ENCODE results near the gene GCGR.

GCGR gene

DNA sequence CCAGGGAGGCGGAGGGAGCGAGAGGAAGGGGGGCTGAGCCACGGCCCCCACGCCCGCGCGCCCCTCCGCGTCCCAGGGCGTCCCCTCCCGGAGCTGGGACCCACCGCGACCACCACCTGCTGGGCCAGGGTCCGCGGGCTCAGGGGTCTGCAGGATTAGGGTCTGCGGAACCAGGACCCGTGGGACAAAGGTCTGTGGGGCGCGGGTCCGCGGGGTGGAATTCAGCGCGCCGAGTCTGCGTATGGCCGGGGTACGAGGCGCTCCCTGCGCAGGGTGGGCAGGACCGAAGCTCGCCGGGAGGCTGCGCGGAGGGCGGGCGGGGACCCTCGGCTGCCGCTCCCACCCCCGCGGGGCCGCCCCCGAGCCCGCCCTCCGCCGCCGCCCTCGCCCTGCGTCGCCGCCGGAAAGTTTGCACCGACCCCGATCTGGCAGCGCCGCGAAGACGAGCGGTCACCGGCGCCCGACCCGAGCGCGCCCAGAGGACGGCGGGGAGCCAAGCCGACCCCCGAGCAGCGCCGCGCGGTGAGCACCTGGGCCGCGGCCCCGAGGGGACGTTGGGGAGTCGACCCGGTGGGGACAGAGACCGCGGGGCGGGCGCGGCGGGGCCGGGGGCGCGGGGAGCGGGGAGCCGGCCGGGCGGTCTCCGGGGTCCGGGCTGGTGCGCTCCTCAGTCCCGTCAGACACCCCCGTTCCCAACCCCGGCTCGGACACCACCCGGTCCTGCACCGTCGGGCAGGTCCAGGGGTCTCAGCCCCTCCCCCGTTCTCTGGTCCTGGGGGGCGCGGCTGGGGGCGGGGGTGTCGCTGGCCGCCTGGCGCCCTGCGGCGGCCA, at the start of gene GCGR:
Gene GCGR, plus strand, starts transcription at position 423 of the 831 bp plus-strand sequence. CDS start 4,869 bp downstream, outside the sequence.
- DNase-seq (ENCODE audit: low read depth in 3 of 3, low spot score in 1 of 3) = no peak

DNA sequence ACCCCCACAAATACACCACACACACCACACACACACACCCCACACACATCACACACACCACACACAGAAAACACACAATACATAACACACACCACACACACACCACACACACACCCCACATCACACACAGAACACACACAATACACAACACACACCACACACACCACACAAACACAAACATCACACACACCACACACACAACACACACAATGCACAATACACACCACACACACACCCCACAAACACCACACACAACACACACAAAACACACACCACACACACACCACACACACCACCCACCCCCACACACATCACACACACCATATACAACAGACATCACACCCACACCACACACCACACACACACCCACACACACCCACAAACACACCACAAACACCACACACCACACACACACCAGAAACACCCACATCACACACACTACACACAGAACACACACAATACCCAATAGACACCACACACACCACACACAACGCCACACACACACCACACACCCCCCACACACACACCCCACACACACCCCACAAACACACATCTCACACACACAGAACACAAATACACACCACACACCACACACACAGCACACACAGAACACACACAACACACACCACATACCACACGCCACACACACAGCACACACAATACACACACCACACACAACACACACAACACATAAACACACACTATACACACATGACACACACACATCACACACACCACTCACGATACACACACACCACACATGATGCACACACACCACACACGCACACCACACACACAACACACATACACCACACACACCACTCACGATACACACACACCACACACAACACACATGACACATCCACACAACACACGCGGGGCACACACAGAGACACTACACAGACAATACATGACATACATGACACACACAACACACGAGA, 11.0 kb upstream of the GCGR start:
- no peak for DNase-seq (ENCODE audit: low read depth in 3 of 3, low spot score in 1 of 3)

DNA sequence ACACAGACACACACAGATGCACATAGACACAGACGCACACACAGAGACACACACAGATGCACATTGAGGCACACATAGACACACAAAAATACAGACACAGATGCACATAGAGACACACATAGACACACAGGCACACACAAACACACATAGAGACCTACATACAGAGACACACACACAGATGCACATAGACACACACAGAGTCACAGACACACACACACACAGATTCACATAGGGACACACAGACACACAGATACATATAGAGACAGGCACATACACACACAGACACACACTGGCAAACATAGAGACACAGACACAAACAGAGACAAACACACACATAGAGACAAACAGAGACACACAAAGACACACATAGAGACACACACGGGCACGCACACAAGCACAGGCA, 9.9 kb upstream of the GCGR start:
- DNase-seq (ENCODE audit: low read depth in 3 of 3, low spot score in 1 of 3) = no peak

DNA sequence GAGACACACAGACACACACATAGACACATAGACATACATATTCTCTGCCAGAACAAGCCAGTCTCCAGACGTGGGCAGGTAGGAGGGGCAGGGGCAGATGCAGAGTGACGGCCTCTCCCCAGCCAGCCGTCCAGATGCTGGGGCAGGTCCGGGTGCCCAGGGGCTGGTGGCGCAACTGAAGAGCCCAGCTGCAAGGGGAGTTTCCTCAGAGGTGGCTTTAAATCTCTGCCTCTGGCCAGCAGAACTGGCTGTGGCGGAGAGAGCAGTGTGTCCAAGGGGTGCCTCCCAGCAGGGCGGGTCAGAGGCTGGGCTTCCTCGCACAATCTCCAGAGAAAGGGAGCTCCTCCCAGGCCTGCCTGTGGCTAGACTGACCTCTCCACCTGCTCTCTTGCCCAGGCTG, 9.4 kb upstream of the GCGR start:
- DNase-seq (ENCODE audit: low read depth in 3 of 3, low spot score in 1 of 3) = no peak

DNA sequence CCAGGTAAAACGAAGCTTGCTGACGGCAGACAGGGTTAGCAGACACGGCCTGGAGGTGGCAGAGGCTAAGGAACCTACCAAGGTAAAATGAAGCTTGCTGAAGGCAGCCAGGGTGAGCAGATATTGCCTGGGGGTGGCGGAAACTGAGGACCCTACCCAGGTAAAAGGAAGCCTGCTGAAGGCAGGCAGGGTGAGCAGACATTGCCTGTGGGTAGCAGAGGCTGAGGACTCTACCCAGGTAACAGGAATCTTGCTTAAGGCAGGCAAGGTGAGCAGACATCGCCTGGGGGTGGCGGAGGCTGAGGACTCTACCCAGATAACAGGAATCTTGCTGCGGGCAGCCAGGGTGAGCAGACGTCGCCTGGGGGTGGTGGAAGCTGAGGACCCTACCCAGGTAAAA, 2.6 kb upstream of the GCGR start:
- no peak for DNase-seq (ENCODE audit: low read depth in 3 of 3, low spot score in 1 of 3)

DNA sequence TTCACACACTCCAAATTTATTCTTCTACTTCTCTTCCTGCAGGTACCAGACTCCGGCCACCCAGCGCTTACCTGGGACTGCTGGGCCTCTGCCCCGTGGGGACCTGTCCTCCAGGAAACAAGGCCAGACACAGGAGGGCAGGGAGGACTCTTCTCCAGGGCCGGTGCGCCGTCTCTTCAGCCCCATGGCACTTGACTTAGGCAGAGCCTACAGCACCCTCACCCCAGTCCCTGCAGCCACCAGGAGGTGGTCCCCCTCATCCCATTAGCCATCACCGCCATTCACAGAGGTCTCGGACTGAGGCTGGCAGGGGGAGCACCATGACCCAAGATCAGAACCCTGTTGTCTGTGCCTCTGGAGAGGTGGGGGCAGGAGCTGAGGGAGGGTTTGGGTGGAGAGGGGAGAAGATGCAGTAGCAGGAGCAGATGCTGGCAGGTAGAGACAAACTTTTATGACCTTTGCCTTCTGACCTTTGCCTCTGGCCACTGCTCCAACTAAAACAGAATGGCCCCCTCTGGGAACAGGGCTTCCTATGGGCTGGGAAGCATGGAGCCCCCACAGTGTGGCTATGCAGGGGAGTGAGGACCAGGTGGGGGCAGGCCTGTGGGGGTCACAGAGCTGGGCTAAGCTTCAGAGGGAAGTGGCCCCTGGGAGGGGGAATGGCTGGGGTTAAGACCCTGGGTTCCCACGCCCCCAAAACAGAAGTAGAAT, 1.7 kb upstream of the GCGR start:
- DNase-seq (ENCODE audit: low read depth in 3 of 3, low spot score in 1 of 3) = no peak

DNA sequence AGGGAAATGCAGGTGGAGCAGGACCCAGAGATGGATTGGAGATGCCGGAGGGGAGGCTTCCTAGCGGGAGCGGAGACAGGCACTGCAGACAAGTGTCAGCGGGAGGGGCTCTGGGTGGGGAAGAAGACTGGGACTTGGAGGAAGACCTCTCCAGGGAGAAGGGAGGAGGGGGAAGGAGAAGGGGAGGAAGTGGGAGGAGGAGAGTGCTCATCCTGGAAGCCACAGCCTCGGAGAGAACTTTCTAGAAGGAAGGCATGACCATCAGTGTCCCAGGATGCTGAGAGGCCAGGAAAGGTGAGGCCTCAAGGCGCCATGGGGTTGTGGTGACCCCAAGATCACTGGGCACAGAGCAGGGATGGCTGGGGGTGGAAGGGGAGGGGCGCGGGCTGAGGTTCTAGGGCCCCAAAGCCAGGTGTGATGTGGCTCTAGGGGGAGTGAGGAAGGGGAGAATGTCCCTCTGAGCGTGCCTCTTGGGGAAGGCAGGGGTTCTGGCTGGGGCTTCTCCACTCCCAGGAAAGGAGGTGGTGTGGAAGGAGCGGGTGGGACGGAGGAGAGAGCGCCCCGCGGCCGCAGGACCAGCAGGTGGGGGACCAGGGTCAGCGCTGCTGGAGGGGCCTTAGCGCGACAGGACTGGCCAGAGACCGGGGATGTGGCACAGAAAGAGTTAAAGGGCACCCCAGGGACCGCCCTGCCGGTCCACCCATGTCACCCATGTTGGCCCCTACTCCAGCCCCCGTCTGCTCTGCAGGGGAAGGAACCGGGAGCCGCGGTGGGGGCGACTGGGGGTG, 900 bp upstream of the GCGR start:
- DNase-seq (ENCODE audit: low read depth in 3 of 3, low spot score in 1 of 3) = no peak

DNA sequence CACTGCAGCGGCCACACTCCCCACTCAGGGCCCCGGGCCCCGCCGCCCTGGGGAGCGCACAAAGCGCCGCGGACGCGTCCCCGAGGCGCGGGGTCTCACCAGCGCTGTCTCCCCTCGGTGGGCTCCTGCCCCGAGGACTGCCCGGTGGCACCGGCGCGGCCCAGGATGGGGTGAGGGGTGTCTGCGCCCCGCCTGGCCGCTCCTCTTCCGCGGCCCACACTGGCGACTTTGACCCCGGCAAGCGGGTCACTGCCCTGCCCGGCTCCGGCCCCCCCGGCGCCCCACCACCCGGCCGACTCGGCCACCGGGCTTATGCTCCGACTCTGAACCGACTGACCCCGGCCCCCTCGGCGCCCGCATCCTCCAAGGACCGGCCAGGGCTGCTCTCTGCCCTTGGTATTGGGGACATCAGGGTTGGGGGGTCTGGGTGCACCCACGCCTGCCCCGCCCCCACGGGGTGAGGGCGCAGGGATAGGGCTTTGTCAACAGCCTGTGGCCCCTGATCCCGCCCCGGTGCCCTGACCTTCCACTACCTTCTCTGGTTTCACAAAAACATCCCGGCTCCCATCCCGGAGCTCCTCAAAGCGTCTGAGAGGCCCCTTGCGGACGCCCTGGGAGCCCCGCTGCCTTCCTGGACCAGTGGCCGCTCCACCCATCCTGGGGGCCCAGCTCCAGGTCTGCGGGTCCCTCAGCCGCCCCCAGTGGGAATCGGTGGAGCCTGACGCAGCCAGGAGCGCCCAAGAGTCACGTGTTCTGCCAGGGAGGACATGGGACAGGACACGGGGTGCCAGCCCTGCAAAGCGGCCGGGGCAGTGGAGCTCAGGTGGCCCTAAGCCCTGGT, 829 bp downstream of the GCGR start:
- DNase-seq (ENCODE audit: low read depth in 3 of 3, low spot score in 1 of 3) = no peak

DNA sequence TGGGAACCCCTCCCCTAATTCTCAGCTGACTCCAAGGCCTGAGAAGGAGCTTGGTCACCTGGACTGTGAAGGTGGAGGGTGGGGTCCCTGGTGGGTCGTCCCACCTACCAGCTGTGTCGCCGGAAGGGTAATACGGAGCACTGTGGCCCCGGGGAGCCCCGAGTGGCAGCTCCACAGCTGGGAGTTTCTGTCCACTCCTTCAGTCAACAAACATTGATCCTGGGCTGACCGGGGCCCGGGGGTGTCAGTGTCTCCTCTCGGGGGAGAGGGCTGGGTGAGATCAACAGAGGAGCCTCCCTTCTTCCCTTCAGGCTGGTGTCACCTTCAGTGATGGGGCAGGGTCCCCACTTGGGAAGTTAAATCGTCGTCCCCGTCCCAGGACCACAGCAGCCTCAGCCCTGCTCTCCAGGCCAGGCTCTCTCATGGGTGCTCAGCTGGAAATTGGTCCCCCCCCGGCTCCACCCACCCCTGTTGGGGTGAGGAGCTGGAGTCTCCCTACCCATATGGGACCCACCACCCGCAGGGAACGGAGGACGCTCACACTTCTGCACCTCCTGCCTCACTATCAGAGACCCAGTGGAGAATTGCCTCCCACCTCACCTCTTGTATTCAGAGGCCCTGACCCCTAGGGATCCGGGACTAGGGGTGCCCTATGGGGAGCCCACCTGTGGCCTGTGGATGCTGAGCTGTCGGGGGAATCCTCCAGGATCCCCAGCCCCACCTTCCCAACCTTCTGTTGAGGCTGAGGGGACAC, 1.9 kb downstream of the GCGR start:
- DNase-seq (ENCODE audit: low read depth in 3 of 3, low spot score in 1 of 3) = no peak

DNA sequence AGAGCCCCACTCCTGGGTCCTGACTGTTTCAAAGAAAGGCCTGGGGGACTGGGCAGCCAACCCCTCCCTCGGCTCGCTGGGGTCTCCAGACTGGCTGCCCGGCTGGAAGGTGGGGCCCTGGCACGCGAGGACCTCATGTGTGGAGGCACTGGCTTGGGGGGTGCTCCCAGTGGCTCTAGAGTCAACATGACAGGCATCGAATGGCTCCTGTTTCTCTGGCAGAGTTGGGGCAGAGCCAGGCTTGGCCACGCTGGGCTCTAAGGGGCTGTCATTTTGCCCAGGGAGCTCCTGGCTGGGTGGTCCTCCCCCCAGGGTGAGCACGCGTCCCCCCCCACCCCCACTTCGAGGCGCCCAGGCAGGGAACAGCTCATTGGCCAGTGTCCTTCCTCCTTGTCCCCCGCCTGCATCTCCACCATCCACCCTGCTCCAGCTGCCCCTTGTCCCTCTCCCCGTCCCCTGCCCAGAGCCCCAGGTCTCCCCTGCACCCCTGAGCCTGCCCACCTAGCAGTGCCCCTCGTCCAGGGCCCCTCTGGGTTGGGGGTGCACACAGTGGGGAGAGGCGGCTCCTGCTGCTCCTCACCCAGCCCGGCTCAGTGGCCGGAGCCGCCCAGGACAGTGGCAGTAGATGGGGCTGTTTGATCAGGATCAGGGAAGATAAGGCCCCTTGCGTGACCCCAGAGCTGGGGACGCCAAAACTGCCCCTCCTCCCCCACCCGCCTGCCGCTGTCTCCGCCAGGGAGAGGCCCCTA, 2.7 kb downstream of the GCGR start:
- DNase-seq (ENCODE audit: low read depth in 3 of 3, low spot score in 1 of 3) = no peak

DNA sequence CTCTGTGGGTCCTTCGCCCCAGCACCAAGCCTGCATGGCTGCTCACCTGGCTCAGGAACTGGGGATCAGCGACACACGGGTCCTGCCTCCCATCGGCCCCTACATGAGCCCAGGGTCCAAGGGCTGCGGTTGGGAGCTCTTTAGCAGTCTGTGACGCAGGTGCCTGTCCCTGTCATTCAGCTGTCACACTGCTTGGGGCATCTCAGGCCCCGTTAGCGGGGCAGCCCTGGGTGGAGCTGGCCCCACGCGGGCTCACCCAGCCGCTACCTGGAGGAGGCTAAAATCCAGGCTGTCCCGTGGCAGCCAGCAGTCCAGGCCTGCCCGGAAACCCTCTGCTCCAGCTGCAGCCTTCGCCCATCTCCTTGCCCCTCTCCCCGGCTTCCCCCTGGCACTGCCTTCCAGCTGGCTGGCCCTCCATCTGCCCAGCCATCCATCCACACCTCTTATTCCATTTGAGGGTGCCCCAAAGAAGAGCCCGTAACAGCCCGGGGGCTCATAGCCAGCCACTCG, 3.3 kb downstream of the GCGR start:
- no peak for DNase-seq (ENCODE audit: low read depth in 3 of 3, low spot score in 1 of 3)

DNA sequence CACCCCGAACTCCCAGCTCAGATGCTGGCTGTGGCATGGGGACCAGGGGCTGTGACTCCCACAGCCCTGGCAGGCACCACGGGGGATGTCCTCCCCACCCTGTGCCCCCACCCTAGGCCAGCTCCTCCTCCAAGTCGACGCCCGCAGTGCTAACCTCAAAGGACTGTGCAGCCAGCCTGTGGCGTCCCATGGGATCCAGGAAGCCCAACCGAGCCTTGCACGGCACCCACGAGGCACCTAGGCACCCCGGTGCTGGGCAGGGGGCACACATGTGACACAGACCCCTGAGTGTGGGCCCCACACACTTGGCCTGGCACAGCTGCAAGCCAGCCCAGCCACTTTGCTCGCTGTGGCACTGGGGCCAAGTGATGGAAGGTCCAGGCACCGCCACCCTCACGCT, 3.9 kb downstream of the GCGR start:
- no peak for DNase-seq (ENCODE audit: low read depth in 3 of 3, low spot score in 1 of 3)

DNA sequence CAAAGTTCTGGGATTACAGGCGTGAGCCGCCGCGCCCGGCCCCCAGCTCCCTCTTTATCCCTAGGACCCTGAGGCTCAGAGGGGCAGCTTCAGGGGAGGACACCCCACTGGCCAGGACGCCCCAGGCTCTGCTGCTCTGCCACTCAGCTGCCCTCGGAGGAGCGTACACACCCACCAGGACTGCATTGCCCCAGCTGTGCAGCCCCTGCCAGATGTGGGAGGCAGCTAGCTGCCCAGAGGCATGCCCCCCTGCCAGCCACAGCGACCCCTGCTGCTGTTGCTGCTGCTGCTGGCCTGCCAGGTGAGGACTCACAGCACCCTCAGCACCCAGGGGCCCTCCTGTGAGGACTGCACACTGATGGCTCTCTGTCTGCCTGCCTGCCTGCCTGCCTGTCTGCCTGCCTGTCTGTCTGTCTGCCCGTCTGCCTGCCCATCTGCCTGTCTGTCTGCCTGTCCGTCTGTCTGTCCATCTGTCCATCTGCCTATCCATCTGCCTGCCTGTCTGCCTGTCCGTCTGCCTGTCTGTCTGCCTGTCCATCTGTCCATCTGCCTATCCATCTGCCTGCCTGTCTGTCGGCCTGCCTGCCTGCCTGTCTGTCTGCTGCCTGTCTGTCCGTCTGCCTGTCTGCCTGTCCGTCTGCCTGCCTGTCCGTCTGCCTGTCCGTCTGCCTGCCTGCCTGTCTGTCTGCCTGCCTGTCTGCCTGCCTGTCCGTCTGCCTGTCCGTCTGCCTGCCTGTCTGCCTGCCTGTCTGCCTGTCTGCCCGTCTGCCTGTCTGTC, 5.0 kb downstream of the GCGR start:
- DNase-seq (ENCODE audit: low read depth in 3 of 3, low spot score in 1 of 3) = no peak

DNA sequence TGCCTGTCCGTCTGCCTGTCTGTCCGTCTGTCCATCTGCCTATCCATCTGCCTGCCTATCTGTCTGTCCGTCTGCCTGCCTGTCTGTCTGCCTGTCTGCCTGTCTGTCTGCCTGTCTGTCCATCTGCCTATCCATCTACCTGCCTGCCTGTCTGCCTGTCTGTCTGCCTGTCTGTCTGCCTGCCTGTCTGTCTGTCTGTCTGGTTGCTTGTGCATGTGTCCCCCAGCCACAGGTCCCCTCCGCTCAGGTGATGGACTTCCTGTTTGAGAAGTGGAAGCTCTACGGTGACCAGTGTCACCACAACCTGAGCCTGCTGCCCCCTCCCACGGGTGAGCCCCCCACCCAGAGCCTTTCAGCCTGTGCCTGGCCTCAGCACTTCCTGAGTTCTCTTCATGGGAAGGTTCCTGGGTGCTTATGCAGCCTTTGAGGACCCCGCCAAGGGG, 5.6 kb downstream of the GCGR start:
- no peak for DNase-seq (ENCODE audit: low read depth in 3 of 3, low spot score in 1 of 3)

DNA sequence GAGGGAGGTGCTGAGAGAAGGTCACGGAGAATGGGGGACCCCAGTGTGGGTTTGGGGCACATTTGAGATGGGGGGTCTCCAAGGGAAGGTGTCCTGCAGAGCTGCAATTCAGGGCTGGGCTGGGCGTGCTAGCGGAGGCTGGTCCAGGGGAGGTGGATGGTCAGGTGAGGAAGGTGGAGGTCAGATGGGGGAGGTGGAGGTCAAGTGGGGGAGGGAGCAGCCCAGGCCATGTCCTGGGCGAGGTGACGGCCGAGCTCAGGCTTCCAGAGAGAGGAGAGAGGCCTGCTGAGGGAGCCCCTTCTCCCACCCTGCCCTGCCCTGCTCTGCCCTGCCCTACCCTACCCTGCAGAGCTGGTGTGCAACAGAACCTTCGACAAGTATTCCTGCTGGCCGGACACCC, 6.5 kb downstream of the GCGR start:
- no peak for DNase-seq (ENCODE audit: low read depth in 3 of 3, low spot score in 1 of 3)

DNA sequence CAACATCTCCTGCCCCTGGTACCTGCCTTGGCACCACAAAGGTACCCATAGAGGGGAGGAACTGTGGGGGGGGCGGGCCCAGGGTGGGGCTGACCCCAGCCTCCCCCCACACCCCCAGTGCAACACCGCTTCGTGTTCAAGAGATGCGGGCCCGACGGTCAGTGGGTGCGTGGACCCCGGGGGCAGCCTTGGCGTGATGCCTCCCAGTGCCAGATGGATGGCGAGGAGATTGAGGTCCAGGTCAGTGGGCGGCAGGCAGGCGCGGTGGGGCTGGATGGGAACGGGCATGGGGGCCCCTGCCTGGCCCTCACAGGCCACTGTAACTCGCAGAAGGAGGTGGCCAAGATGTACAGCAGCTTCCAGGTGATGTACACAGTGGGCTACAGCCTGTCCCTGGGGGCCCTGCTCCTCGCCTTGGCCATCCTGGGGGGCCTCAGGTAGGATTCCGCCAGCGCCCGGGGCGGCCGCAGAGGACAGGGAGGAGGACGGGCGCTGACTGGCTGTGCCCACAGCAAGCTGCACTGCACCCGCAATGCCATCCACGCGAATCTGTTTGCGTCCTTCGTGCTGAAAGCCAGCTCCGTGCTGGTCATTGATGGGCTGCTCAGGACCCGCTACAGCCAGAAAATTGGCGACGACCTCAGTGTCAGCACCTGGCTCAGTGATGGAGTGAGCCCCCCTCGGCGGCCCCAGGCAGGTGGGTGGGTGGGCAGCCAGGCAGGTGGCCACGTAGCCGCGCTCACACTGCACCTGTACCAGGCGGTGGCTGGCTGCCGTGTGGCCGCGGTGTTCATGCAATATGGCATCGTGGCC, 7.1 kb downstream of the GCGR start:
- DNase-seq (ENCODE audit: low read depth in 3 of 3, low spot score in 1 of 3) = no peak
